Esophagus muscularis mucosa (tissue), 4 donors: ENCODE results near the gene KIF2A. TPM values are rescaled to one million over a fixed set of nuclear protein-coding genes. Genes with fewer than 3 reads are reported as not detected.

Source experiments
- DNase-seq: peaks from one replicate; pipeline ENCODE4 v3.0.0-alpha.2; 2017; ENCODE audit errors: extremely low spot score
- H3K27ac ChIP-seq, 4 donors: fragments of 200-600 bp; sonication (generic); replicated peaks in 1 of 4; 1 replicate in 3 of 4; 2 replicates in 1 of 4; pipeline ENCODE4 v1.5.1; 2016 to 2019; ENCODE audit warnings: mild to moderate bottlenecking in 1 of 4
- H3K27me3 ChIP-seq, 4 donors: fragments of 200-600 bp; sonication (generic); one replicate each; pipeline versions ENCODE4 v1.5.1 to v1.6.0; 2016 to 2019
- H3K36me3 ChIP-seq, 4 donors: fragments of 200-600 bp; sonication (generic); one replicate each; pipeline ENCODE4 v1.5.1; 2016 to 2019
- H3K4me1 ChIP-seq, 4 donors: fragments of 200-600 bp; sonication (generic); one replicate each; pipeline ENCODE4 v1.5.1; 2016 to 2019
- H3K4me3 ChIP-seq, 4 donors: fragments of 200-600 bp; sonication (generic); 1 replicate in 2 of 4; 2 replicates in 2 of 4; pipeline ENCODE4 v1.5.1; 2016 to 2019; ENCODE audit warnings: mild to moderate bottlenecking in 4 of 4, moderate library complexity in 1 of 4
- H3K9me3 ChIP-seq, 4 donors: fragments of 200-600 bp; sonication (generic); 1 replicate in 3 of 4; 2 replicates in 1 of 4; pipeline ENCODE4 v1.5.1; 2016 to 2019
- CTCF ChIP-seq, 3 experiments: fragments of 200-600 bp in 2 of 3; fragments of 450-650 bp in 1 of 3; sonication (generic) in 2 of 3; IDR thresholded peaks; one replicate each; pipeline ENCODE4 v1.5.1; 2017 to 2019; ENCODE audit warnings: antibody characterized with exemption in 3 of 3, mild to moderate bottlenecking in 2 of 3, moderate library complexity in 1 of 3
- EP300 ChIP-seq: sonication (generic); formaldehyde crosslinking; IDR thresholded peaks from one replicate; pipeline ENCODE4 v1.6.1; 2017; ENCODE audit warnings: antibody characterized with exemption
- POLR2A ChIP-seq: fragments of 450-650 bp; IDR thresholded peaks from one replicate; pipeline ENCODE4 v1.6.1; 2017; ENCODE audit warnings: antibody characterized with exemption, moderate library complexity, mild to moderate bottlenecking, low read depth
- POLR2AphosphoS5 ChIP-seq, 2 donors: sonication (generic); formaldehyde crosslinking; IDR thresholded peaks; one replicate each; pipeline ENCODE4 v1.6.1; 2017; ENCODE audit warnings: antibody characterized with exemption in 2 of 2
- WGBS: methylation state at CpG from one replicate; pipeline ENCODE4 v1.1.5; 2018; 5-methylcytosine and 5-hydroxymethylcytosine counted together
- intact Hi-C: fragments of 100-400 bp; cut with DNase I; formaldehyde crosslinking; loops from one replicate; pipeline ENCODE4 v1.15.1; 2023
- total RNA-seq, 4 donors: library from RNA; depleted of rRNA; stranded (reverse); fragments of >200 nt; gene quantifications; one replicate each; pipeline versions ENCODE4 v1.1.0 to v1.2.1, GENCODE V29; 2016

Gene KIF2A
- total RNA-seq, 4 donors from 2014 or later, result 31.6 to 37.1 (median 33.3) TPM

DNA sequence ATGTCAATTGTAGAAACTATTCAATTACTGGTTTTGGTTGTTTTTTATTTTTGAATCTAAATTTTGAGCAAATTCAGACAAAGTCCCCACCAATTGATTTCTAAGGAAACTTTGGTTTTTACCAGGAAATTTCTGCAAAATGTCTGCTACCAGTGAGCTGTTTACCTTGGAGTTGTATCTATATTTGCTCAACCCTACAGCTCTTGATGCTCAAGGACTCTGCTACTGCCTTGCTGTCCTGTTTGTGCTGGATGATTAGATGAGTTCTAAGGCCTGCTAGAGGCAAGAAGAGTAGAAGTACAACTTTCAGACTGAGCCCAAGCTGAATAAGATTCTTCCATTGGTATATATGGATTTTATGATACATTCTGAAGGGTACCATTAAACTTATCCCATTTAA lies 42.6 kb upstream of the KIF2A start:
- H3K36me3 ChIP-seq, result no peaks in the 10 kb centered on the region
- H3K4me1 ChIP-seq, result no peaks in the 10 kb centered on the region
- TF ChIP-seq CTCF (IDR thresholded peaks at IDR 0.05) (no peak), EP300 (no peak), POLR2AphosphoS5 (IDR thresholded peaks at IDR 0.05) (no peak), POLR2A (no peak)
- no peaks in the 10 kb centered on the region for H3K27me3 ChIP-seq
- no peak overlapping the region for H3K27ac ChIP-seq
- no peaks in the 10 kb centered on the region for H3K9me3 ChIP-seq
- H3K4me3 ChIP-seq, result no peak overlapping the region
- DNase-seq, result no peak
- intact Hi-C loops, result no loop called here

DNA sequence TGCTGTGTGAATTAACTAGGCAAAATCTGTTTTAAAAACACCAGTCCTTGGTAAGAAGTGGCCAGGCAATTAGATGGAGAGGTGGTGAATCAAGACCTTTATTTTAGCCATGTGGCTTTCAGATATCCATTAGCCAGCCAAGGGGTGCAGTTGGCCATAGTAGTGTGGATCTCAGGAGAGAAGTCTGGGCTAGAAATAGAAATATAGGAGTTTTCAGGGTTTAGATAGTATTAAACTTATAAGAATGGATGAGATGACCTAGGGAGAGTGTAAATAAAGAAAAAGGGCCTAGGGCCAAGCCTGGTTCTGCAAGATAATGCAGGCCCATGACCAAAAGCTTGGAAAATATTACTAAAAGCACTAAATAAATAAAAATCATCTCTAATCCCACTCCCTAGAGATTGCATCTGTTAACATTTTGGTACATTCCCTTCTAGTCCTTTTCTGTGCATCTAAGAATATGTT lies 40.3 kb upstream of the KIF2A start:
- Histone ChIP-seq H3K27ac (no peak overlapping the region), H3K9me3 (no peaks in the 10 kb centered on the region), H3K4me3 (no peak overlapping the region), H3K27me3 (no peaks in the 10 kb centered on the region), H3K36me3 (no peaks in the 10 kb centered on the region), H3K4me1 (no peaks in the 10 kb centered on the region)
- DNase-seq, result no peak
- TF ChIP-seq POLR2AphosphoS5 (IDR thresholded peaks at IDR 0.05), result no peak
- no peak for TF ChIP-seq EP300
- TF ChIP-seq POLR2A, result no peak
- no peak for TF ChIP-seq CTCF (IDR thresholded peaks at IDR 0.05)
- intact Hi-C loops, result no loop called here

GRCh38 chr5:62266573-62266972 lies 39.4 kb upstream of the KIF2A start:
- intact Hi-C loops, result no loop called here
- Histone ChIP-seq H3K9me3 (no peaks in the 10 kb centered on the region), H3K36me3 (no peaks in the 10 kb centered on the region), H3K4me3 (no peak overlapping the region), H3K4me1 (no peaks in the 10 kb centered on the region), H3K27me3 (no peaks in the 10 kb centered on the region), H3K27ac (no peak overlapping the region)
- no peak for DNase-seq
- 94% methylated on average over 4 of the region's 4 CpGs for WGBS
- TF ChIP-seq POLR2AphosphoS5 (IDR thresholded peaks at IDR 0.05) (no peak), EP300 (no peak), CTCF (IDR thresholded peaks at IDR 0.05) (no peak), POLR2A (no peak)

- Histone ChIP-seq H3K4me3 (no peak overlapping the region), H3K36me3 (no peaks in the 10 kb centered on the region), H3K27me3 (no peaks in the 10 kb centered on the region), H3K9me3 (no peaks in the 10 kb centered on the region), H3K4me1 (no peaks in the 10 kb centered on the region), H3K27ac (no peak overlapping the region)
- no peak for DNase-seq
- no peak for TF ChIP-seq EP300
- TF ChIP-seq POLR2AphosphoS5 (IDR thresholded peaks at IDR 0.05), result no peak
- TF ChIP-seq CTCF (IDR thresholded peaks at IDR 0.05), result no peak
- TF ChIP-seq POLR2A, result no peak
- 62% methylated on average over 1 of the region's 1 CpG for WGBS
- intact Hi-C loops, result no loop called here
These were observed 37.8 kb upstream of the KIF2A start for GRCh38 chr5:62268234-62268633.

- DNase-seq, result no peak
- Histone ChIP-seq H3K9me3 (no peaks in the 10 kb centered on the region), H3K4me3 (no peak overlapping the region), H3K36me3 (no peaks in the 10 kb centered on the region), H3K27ac (no peak overlapping the region), H3K27me3 (no peaks in the 10 kb centered on the region), H3K4me1 (no peaks in the 10 kb centered on the region)
- TF ChIP-seq EP300 (no peak), CTCF (IDR thresholded peaks at IDR 0.05) (no peak)
- WGBS, result 71% methylated on average over 2 of the region's 2 CpGs
- intact Hi-C loops, result no loop called here
These were observed 37.2 kb upstream of the KIF2A start for GRCh38 chr5:62268792-62269191.
